ENCODE measurements around the gene LARP1B. TPM values are rescaled to one million over a fixed set of nuclear protein-coding genes. Genes with fewer than 3 reads are reported as not detected.

The LARP1B gene
- total RNA-seq, 1 experiment from 2014 or later: 42.9 TPM

DNA sequence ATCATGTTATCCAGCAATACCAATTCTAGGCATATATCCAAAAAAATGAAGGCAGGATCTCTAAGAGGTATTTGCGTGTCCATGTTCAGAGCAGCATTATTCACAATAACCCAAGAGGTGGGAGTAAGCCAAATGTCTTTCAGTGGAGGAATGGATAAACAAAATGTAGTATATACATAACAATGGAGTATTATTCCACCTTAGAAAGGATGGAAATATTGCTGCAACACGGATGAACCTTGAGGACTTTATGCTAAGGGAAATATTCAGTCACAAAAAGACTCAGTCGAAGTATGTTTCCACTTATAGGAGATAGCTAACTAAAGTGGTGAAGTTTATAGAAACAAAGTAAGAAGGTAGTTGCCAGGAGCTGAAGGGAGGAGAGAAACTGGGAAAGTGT is 74.3 kb downstream of the LARP1B start:
- Histone ChIP-seq H4K8ac (replicated peaks; ENCODE audit: insufficient read length, low read depth, low read length) (no peak overlapping the region), H3T11ph (ENCODE audit: low read length) (no peak overlapping the region), H4K5ac (ENCODE audit: insufficient read length, low read depth, low read length) (no peak overlapping the region), H4K91ac (ENCODE audit: insufficient read length, low read depth, low read length) (no peak overlapping the region), H4K20me1 (ENCODE audit: control insufficient read depth, insufficient read depth, insufficient read length) (no peaks in the 10 kb centered on the region), H3K79me2 (ENCODE audit: insufficient read depth, low read length) (no peaks in the 10 kb centered on the region), H3K18ac (ENCODE audit: insufficient read length, low read depth, low read length) (no peak overlapping the region), H2AK5ac (ENCODE audit: insufficient read length, low read length) (no peak overlapping the region), H2BK15ac (ENCODE audit: low read depth, low read length) (no peak overlapping the region), H3K23ac (ENCODE audit: insufficient read length, low read depth, low read length) (no peak overlapping the region), H3K27ac (ENCODE audit: insufficient read length, low read depth, low read length) (no peak overlapping the region), H2BK120ac (ENCODE audit: low read depth, low read length, poor library complexity, severe bottlenecking) (no peak overlapping the region), H3K79me1 (ENCODE audit: insufficient read depth, low read depth, low read length, poor library complexity, severe bottlenecking) (no peaks in the 10 kb centered on the region), H3K9ac (ENCODE audit: extremely low read depth, insufficient read length, low read length) (no peak overlapping the region), H2BK20ac (ENCODE audit: low read depth, low read length, poor library complexity, severe bottlenecking) (no peak overlapping the region), H3K27me3 (ENCODE audit: insufficient read depth, low read length) (no peaks in the 10 kb centered on the region), H3K9me3 (ENCODE audit: control insufficient read depth, low read depth, low read length) (no peaks in the 10 kb centered on the region), H3K14ac (ENCODE audit: insufficient read depth, low read length) (no peak overlapping the region), H2BK12ac (ENCODE audit: insufficient read length, low read depth, low read length) (no peak overlapping the region), H3K23me2 (ENCODE audit: insufficient read length, low read depth, low read length, poor library complexity, severe bottlenecking) (no peaks in the 10 kb centered on the region), H2AFZ (ENCODE audit: low read length) (no peak overlapping the region), H3K4me2 (ENCODE audit: insufficient read depth, insufficient read length, low read length) (no peak overlapping the region), H2BK5ac (ENCODE audit: insufficient read length, low read length) (no peak overlapping the region), H3K4me1 (ENCODE audit: insufficient read depth, low read length) (no peaks in the 10 kb centered on the region), H3K56ac (ENCODE audit: insufficient read length, low read depth, low read length) (no peak overlapping the region), H3K4ac (ENCODE audit: low read depth, low read length) (no peak overlapping the region)
- Mint-ChIP-seq H3K9me3 (peaks cover 2 to 3% of the 10 kb centered on the region in 2 experiments; a peak in 4 of 5 replicates), H3K4me1 (peaks cover 2 to 5% of the 10 kb centered on the region in 2 experiments; a peak in 3 of 4 replicates), H3K27me3 (ENCODE audit: low read depth) (no peaks in the 10 kb centered on the region), H3K36me3 (ENCODE audit: insufficient read depth in 1 of 3, low read depth in 3 of 3) (peaks cover 19 to 45% (median 28%) of the 10 kb centered on the region in 3 experiments), H3K4me3 (no peak overlapping the region), H3K27ac (no peak overlapping the region)
- DNase-seq: no peak
- WGBS (ENCODE audit: extremely low coverage, insufficient read length, low lambda C conversion rate): no CpG with 5 or more reads among the region's 3 CpGs
- TF ChIP-seq, protein P1, sequence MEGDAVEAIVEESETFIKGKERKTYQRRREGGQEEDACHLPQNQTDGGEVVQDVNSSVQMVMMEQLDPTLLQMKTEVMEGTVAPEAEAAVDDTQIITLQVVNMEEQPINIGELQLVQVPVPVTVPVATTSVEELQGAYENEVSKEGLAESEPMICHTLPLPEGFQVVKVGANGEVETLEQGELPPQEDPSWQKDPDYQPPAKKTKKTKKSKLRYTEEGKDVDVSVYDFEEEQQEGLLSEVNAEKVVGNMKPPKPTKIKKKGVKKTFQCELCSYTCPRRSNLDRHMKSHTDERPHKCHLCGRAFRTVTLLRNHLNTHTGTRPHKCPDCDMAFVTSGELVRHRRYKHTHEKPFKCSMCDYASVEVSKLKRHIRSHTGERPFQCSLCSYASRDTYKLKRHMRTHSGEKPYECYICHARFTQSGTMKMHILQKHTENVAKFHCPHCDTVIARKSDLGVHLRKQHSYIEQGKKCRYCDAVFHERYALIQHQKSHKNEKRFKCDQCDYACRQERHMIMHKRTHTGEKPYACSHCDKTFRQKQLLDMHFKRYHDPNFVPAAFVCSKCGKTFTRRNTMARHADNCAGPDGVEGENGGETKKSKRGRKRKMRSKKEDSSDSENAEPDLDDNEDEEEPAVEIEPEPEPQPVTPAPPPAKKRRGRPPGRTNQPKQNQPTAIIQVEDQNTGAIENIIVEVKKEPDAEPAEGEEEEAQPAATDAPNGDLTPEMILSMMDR (conservative IDR thresholded peaks at IDR 0.05): no peak

Data from H9 (cell line).